Stomach (tissue), 8 donors: ENCODE data around the gene CCR5AS.
A peak's percentile ranks its signal among the peaks of the same experiment; 100 is the strongest.
"Not testable (repeated sequence)": the region's sequence is repeated elsewhere in the genome, so short reads cannot be mapped to it uniquely, and the experiment has no call there.

Experiments
- DNase-seq, 2 donors: peaks; one replicate each; pipeline versions ENCODE4 v3.0.0 to v3.0.0-alpha.2; 2013 to 2019
- H3K27ac ChIP-seq, 5 donors: fragments of 200-600 bp in 4 of 5; sonication (generic) in 4 of 5; one replicate each; pipeline ENCODE4 v1.5.1; 2013 to 2019; ENCODE audit warnings: mild to moderate bottlenecking in 1 of 5, moderate library complexity in 1 of 5
- H3K27me3 ChIP-seq, 3 donors: fragments of 200-600 bp; sonication (generic); one replicate each; pipeline ENCODE4 v1.5.1; 2017 to 2019; ENCODE audit warnings: mixed run types in 1 of 3
- H3K36me3 ChIP-seq, 4 donors: fragments of 200-600 bp; sonication (generic); 1 replicate in 3 of 4; 2 replicates in 1 of 4; pipeline ENCODE4 v1.5.1; 2016 to 2019
- H3K4me1 ChIP-seq, 4 donors: fragments of 200-600 bp; sonication (generic); one replicate each; pipeline ENCODE4 v1.5.1; 2016 to 2019
- H3K4me3 ChIP-seq, 4 donors: fragments of 200-600 bp; sonication (generic) in 3 of 4; one replicate each; pipeline ENCODE4 v1.5.1; 2016 to 2019; ENCODE audit warnings: mild to moderate bottlenecking in 1 of 4
- H3K9me3 ChIP-seq, 4 donors: fragments of 200-600 bp; sonication (generic); one replicate each; pipeline ENCODE4 v1.5.1; 2016 to 2019
- CTCF ChIP-seq, 7 experiments: fragments of 450-650 bp in 4 of 7; fragments of 200-600 bp in 3 of 7; sonication (generic) in 3 of 7; IDR thresholded peaks; one replicate each; pipeline ENCODE4 v1.5.1; 2016 to 2019; ENCODE audit warnings: antibody characterized with exemption in 7 of 7, control low read depth in 2 of 7, mild to moderate bottlenecking in 1 of 7
- EP300 ChIP-seq: sonication (generic); formaldehyde crosslinking; IDR thresholded peaks from one replicate; pipeline ENCODE4 v1.6.1; 2017; ENCODE audit warnings: antibody characterized with exemption
- POLR2A ChIP-seq, 4 donors: fragments of 450-650 bp; IDR thresholded peaks; one replicate each; pipeline ENCODE4 v1.6.1; 2016; ENCODE audit warnings: antibody characterized with exemption in 4 of 4, control low read depth in 2 of 4, mild to moderate bottlenecking in 1 of 4, moderate library complexity in 1 of 4
- POLR2AphosphoS5 ChIP-seq, 3 donors: sonication (generic); formaldehyde crosslinking; IDR thresholded peaks; one replicate each; pipeline ENCODE4 v1.6.1; 2016; ENCODE audit warnings: antibody characterized with exemption in 3 of 3
- WGBS, 5 donors: extraction: QIAGEN DNeasy Blood & Tissue Kit in 3 of 5; methylation state at CpG; one replicate each; pipeline versions ENCODE4 v1.1.5 to v1.1.7; 2013 to 2018; 5-methylcytosine and 5-hydroxymethylcytosine counted together
- intact Hi-C: fragments of 100-400 bp; cut with DNase I; formaldehyde crosslinking; loops from one replicate; pipeline ENCODE4 v1.15.1; 2023; ENCODE audit warnings: low total_unique reads
- donor health status: healthy with polysubstance abuse.
- donor health status: Bipolar disorder and iron deficiency.
- donor health status: healthy.

The CCR5AS gene

DNA sequence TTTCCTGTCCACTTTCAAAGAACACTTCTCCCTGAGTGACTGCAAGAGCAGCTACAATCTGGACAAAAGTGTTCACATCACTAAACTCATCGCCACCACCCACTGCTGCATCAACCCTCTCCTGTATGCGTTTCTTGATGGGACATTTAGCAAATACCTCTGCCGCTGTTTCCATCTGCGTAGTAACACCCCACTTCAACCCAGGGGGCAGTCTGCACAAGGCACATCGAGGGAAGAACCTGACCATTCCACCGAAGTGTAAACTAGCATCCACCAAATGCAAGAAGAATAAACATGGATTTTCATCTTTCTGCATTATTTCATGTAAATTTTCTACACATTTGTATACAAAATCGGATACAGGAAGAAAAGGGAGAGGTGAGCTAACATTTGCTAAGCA lies 2.0 kb upstream of the CCR5AS start:
- DNase-seq = no peak
- H3K36me3 ChIP-seq = peaks cover 0 to 6% (median 0%) of the 10 kb centered on the region in 4 donors
- H3K27me3 ChIP-seq = no peaks in the 10 kb centered on the region
- H3K27ac ChIP-seq = no peak overlapping the region
- intact Hi-C loops = no loop called here
- H3K4me3 ChIP-seq = no peak overlapping the region
- H3K4me1 ChIP-seq = peaks cover 19 to 48% (median 37%) of the 10 kb centered on the region in 4 donors
- TF ChIP-seq POLR2A (IDR thresholded peaks at IDR 0.05) = no peak
- no peak for TF ChIP-seq EP300
- TF ChIP-seq CTCF (IDR thresholded peaks at IDR 0.05) = no peak
- no peak for TF ChIP-seq POLR2AphosphoS5 (IDR thresholded peaks at IDR 0.05)
- 93 to 95% (median 94%) methylated on average over 7 of the region's 7 CpGs for WGBS, 5 donors
- no peaks in the 10 kb centered on the region for H3K9me3 ChIP-seq

DNA sequence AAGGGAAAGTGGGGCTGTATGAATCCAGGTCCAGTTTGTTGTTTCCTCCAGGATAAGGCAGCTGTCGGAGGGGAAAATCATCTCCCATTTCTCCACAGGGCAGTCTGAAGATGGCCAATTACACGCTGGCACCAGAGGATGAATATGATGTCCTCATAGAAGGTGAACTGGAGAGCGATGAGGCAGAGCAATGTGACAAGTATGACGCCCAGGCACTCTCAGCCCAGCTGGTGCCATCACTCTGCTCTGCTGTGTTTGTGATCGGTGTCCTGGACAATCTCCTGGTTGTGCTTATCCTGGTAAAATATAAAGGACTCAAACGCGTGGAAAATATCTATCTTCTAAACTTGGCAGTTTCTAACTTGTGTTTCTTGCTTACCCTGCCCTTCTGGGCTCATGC lies 1.1 kb upstream of the CCR5AS start:
- peaks cover 0 to 6% (median 0%) of the 10 kb centered on the region in 4 donors for H3K36me3 ChIP-seq
- peaks cover 19 to 48% (median 37%) of the 10 kb centered on the region in 4 donors for H3K4me1 ChIP-seq
- intact Hi-C loops = no loop called here
- H3K27me3 ChIP-seq = no peaks in the 10 kb centered on the region
- H3K27ac ChIP-seq = peak overlapping the region in 4 of 5 donors; percentile 80 to 85 (median 81)
- H3K9me3 ChIP-seq = no peaks in the 10 kb centered on the region
- 53 to 75% (median 65%) methylated on average over 7 of the region's 7 CpGs for WGBS, 5 donors
- TF ChIP-seq EP300 (no peak), POLR2A (IDR thresholded peaks at IDR 0.05) (no peak), CTCF (IDR thresholded peaks at IDR 0.05) (no peak), POLR2AphosphoS5 (IDR thresholded peaks at IDR 0.05) (no peak)
- peak overlapping the region in 3 of 4 donors; percentile 7 to 40 (median 31) for H3K4me3 ChIP-seq
- no peak for DNase-seq

DNA sequence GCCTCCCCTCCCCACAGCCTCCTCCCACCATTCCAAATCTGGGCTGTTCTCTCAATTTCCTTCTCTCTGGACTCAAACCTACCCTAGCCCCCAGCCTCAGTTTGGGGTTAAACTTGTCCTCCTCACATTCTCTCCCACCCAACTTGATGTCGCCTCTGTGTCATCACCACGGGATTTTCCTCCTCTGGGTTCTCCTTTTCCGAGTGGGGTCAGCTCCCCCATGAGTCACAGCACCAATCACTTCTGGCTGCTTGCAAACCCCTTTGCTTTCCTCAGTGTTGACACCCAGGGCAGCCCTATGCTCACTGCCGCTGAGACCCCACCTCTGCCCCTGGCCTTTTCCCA lies 451 bp downstream of the CCR5AS start:
- TF ChIP-seq CTCF (IDR thresholded peaks at IDR 0.05) (no peak), POLR2AphosphoS5 (IDR thresholded peaks at IDR 0.05) (no peak), POLR2A (IDR thresholded peaks at IDR 0.05) (no peak), EP300 (no peak)
- Histone ChIP-seq H3K36me3 (peaks cover 0 to 6% (median 0%) of the 10 kb centered on the region in 4 donors), H3K9me3 (no peaks in the 10 kb centered on the region), H3K4me1 (peaks cover 19 to 48% (median 37%) of the 10 kb centered on the region in 4 donors), H3K4me3 (peak overlapping the region in 1 of 4 donors; percentile 40), H3K27ac (peak overlapping the region; percentile 80 to 90 (median 81)), H3K27me3 (no peaks in the 10 kb centered on the region)
- 64 to 79% (median 70%) methylated on average over 4 of the region's 4 CpGs for WGBS, 5 donors
- DNase-seq = no peak
- intact Hi-C loops = no loop called here

DNA sequence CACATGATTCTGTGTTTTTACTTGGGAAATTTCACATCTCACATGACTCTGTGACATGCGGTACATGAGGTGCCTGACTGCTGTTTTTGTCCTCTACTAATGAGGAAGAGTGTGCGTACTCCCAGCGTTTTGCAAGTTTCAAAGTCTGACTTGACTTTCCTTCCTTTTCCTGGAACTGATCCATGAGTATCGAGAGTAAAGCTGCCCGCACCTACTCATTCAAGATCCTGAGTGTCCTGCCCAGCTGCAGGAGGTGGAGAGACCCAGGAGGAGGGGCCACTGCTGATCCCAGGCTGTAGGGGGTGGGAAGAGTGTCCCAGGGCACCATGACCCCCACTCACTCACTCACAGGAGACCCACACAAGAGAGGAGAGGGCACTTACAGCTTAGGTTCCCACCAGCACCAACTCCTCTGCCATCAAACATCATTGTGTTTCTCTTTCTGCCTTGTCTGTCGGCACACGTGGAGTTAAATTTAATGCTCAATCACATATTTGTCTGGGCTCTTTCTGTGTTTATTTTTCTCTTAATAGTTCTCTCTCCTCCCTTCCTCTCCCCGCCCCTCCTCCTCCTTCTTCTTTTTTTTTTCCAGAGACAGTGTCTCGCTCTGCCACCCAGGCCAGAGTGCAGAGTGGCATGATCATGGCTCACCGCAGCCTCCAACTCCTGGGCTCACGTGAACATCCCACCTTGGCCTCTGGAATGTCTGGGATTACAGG lies 1.4 kb downstream of the CCR5AS start:
- H3K4me3 ChIP-seq = no peak overlapping the region

DNA sequence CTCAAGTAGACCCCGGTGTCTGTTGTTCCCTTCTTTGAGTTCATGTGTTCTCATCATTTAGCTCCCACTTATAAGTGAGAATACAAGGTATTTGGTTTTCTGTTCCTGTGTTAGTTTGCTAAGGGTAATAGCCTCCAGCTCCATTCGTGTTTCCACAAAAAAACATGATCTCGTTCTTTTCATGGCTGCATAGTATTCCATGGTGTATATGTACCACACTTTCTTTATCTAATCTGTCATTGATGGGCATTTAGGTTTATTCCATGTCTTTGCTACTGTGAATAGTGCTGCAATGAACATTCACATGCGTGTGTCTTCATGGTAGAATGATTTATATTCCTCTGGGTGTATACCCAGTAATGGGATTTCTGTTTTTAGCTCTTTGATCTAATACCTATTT lies 4.0 kb downstream of the CCR5AS start:
- H3K4me3 ChIP-seq, H3K9me3 ChIP-seq, H3K27me3 ChIP-seq, DNase-seq, intact Hi-C loops, H3K36me3 ChIP-seq, H3K27ac ChIP-seq: not testable (repeated sequence)
- peaks cover 19 to 36% (median 32%) of the 10 kb centered on the region in 4 donors for H3K4me1 ChIP-seq
- WGBS, 5 donors = 88 to 97% (median 95%) methylated on average over 4 of the region's 4 CpGs

More for the DNA sequence above, 1.4 kb downstream of the CCR5AS start:
- Histone ChIP-seq H3K36me3 (peaks cover 0 to 6% (median 0%) of the 10 kb centered on the region in 4 donors), H3K4me1 (peaks cover 19 to 48% (median 37%) of the 10 kb centered on the region in 4 donors), H3K27me3 (no peaks in the 10 kb centered on the region), H3K27ac (peak overlapping the region; percentile 80 to 90 (median 81)), H3K9me3 (no peaks in the 10 kb centered on the region)
- TF ChIP-seq EP300 (no peak), POLR2AphosphoS5 (IDR thresholded peaks at IDR 0.05) (peak; percentile 22 to 57 (median 24)), CTCF (IDR thresholded peaks at IDR 0.05) (no peak), POLR2A (IDR thresholded peaks at IDR 0.05) (no peak)
- 12 to 23% (median 20%) methylated on average over 11 of the region's 11 CpGs for WGBS, 5 donors
- DNase-seq = peak; percentile 65 to 79
- intact Hi-C loops = no loop called here
